DND-41 (cell line): Measurements from ENCODE around the gene NTM.

ENCODE experiments used
- ATAC-seq: fragments of 200-7000 bp; cut with Tn5 transposase; 3 replicates; pipeline ENCODE4 v1.9.1; 2021; ENCODE audit warnings: low read depth; ENCODE audit not compliant: insufficient read depth
- DNase-seq: peaks from one replicate; pipeline ENCODE4 v3.0.0-alpha.2; 2020
- H2AFZ ChIP-seq: 2 replicates; pipeline ENCODE4 v1.6.0; 2012; ENCODE audit warnings: low read depth, low read length
- H3K27ac ChIP-seq: 2 replicates; pipeline ENCODE4 v1.5.1; 2012; ENCODE audit warnings: low read length, inconsistent platforms
- H3K27me3 ChIP-seq: fragments of 200-600 bp; sonication (generic); 2 replicates; pipeline ENCODE4 v1.6.0; 2012; ENCODE audit warnings: low read length, mild to moderate bottlenecking, inconsistent platforms; ENCODE audit not compliant: insufficient read depth, poor library complexity
- H3K36me3 ChIP-seq: 2 replicates; pipeline ENCODE4 v1.5.1; 2012; ENCODE audit warnings: low read length, inconsistent platforms; ENCODE audit not compliant: insufficient read depth
- H3K4me1 ChIP-seq: 2 replicates; pipeline ENCODE4 v1.5.1; 2012; ENCODE audit warnings: mild to moderate bottlenecking, low read length; ENCODE audit not compliant: insufficient read depth
- H3K4me2 ChIP-seq: 2 replicates; pipeline ENCODE4 v1.6.0; 2012; ENCODE audit warnings: mild to moderate bottlenecking, moderate library complexity, low read length, inconsistent platforms; ENCODE audit not compliant: insufficient read depth
- H3K4me3 ChIP-seq, 2 experiments: fragments of 200-600 bp in 1 of 2; shearing (Covaris generic) in 1 of 2; 2 replicates each; pipeline ENCODE4 v1.5.1; 2012 to 2016; ENCODE audit warnings: inconsistent platforms in 2 of 2, low read length in 2 of 2, mild to moderate bottlenecking in 2 of 2, low read depth in 1 of 2, moderate library complexity in 1 of 2
- H3K79me2 ChIP-seq: 2 replicates; pipeline ENCODE4 v1.6.0; 2012; ENCODE audit warnings: low read length, inconsistent platforms; ENCODE audit not compliant: insufficient read depth
- H3K9ac ChIP-seq: 2 replicates; pipeline ENCODE4 v1.6.0; 2012; ENCODE audit warnings: low read depth, mild to moderate bottlenecking, inconsistent platforms, low read length, moderate library complexity
- H3K9me3 ChIP-seq: 2 replicates; pipeline ENCODE4 v1.5.1; 2012; ENCODE audit warnings: low read length, moderate library complexity, mild to moderate bottlenecking, inconsistent platforms; ENCODE audit not compliant: insufficient read depth, severe bottlenecking
- H4K20me1 ChIP-seq: 2 replicates; pipeline ENCODE4 v1.6.0; 2012; ENCODE audit warnings: low read length; ENCODE audit not compliant: insufficient read depth
- EZH2 ChIP-seq: IDR thresholded peaks from 3 replicates; pipeline ENCODE4 v1.6.1; 2012; ENCODE audit warnings: borderline replicate concordance, low read depth, mild to moderate bottlenecking, moderate library complexity, low read length, inconsistent platforms; ENCODE audit not compliant: severe bottlenecking
- TF ChIP-seq, protein P1 (sequence below): IDR thresholded peaks from 2 replicates; pipeline ENCODE4 v1.5.1; 2012; ENCODE audit warnings: borderline replicate concordance, low read length, moderate library complexity, mild to moderate bottlenecking; ENCODE audit not compliant: poor library complexity, severe bottlenecking; ENCODE audit errors: extremely low read depth

Gene NTM

DNA sequence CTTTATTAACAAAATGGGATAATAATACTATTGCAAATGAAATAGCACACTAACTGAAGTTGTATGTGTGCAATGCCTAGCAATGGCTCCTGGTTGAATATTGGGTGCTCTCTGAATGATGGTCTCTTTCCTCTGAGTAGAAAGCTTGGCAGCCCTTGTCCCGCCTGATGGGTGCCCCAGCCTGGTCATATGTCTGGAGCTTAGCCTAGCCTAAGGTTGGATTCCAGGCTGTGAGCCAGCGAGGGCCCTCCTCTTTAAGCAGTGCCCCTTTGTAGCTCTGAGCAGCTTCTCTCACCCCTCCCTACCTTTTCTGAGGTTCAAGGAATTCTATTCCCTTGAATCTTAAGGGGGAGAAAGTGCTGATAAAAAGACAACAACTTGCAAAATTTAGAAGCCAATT lies 499.9 kb downstream of the NTM start:
- TF ChIP-seq, protein P1, sequence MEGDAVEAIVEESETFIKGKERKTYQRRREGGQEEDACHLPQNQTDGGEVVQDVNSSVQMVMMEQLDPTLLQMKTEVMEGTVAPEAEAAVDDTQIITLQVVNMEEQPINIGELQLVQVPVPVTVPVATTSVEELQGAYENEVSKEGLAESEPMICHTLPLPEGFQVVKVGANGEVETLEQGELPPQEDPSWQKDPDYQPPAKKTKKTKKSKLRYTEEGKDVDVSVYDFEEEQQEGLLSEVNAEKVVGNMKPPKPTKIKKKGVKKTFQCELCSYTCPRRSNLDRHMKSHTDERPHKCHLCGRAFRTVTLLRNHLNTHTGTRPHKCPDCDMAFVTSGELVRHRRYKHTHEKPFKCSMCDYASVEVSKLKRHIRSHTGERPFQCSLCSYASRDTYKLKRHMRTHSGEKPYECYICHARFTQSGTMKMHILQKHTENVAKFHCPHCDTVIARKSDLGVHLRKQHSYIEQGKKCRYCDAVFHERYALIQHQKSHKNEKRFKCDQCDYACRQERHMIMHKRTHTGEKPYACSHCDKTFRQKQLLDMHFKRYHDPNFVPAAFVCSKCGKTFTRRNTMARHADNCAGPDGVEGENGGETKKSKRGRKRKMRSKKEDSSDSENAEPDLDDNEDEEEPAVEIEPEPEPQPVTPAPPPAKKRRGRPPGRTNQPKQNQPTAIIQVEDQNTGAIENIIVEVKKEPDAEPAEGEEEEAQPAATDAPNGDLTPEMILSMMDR: no peak
- TF ChIP-seq EZH2: no peak
- no peaks in the 10 kb centered on the region for H3K79me2 ChIP-seq
- no peak for ATAC-seq

DNA sequence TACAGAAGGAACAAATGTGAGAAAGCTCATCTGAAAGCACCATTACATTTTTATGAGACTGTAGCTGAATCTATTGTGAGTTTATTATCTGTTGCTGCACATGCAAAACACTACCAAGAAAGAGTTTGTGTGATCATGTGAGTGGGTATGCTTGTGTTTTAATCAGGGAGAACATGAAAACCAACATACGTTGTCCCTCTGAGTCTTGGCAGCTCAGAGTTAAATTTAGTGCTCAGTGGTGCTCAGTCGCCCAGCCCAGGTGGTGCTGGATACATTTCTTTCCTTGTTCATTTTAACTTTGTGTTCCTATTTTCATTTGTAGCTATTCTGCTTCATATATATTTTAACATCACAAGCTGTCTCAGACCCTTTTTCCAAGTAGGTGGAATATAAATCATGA lies 500.6 kb downstream of the NTM start:
- Histone ChIP-seq H3K9me3 (no peaks in the 10 kb centered on the region), H3K36me3 (no peaks in the 10 kb centered on the region), H3K79me2 (no peaks in the 10 kb centered on the region), H3K4me3 (no peak overlapping the region), H3K4me2 (no peak overlapping the region), H3K27me3 (peaks cover 11% of the 10 kb centered on the region), H4K20me1 (no peaks in the 10 kb centered on the region), H3K4me1 (no peaks in the 10 kb centered on the region), H3K27ac (no peak overlapping the region), H3K9ac (no peak overlapping the region), H2AFZ (no peak overlapping the region)
- TF ChIP-seq, protein P1: no peak
- TF ChIP-seq EZH2: no peak
- no peak for DNase-seq
- ATAC-seq: no peak

More for the DNA sequence above, 499.9 kb downstream of the NTM start:
- Histone ChIP-seq H4K20me1 (no peaks in the 10 kb centered on the region), H2AFZ (no peak overlapping the region), H3K36me3 (no peaks in the 10 kb centered on the region), H3K4me1 (no peaks in the 10 kb centered on the region), H3K4me2 (no peak overlapping the region), H3K4me3 (no peak overlapping the region), H3K9me3 (no peaks in the 10 kb centered on the region), H3K9ac (no peak overlapping the region), H3K27ac (no peak overlapping the region), H3K27me3 (peaks cover 6% of the 10 kb centered on the region)
- DNase-seq: no peak

DNA sequence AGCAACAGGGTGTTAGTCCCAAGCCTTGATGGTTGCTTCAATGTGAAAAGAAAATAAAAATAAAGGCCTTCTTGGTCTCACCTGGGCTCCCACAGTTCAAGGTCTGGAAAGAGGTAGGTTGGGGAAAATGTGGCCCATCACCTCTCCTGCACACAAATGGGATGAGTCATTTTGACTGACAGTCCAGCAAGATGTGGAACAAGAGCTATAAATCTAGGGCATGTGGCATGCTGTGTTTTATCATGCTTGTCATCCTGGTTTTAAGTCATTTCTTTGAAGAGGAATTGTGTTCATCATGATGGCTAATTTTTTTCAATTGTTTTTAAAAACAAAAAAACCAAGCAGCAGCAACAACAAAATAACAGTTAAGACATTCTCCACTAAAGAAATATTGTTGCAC lies 503.7 kb downstream of the NTM start:
- ATAC-seq: no peak
- no peak for DNase-seq

More for the DNA sequence above, 503.7 kb downstream of the NTM start:
- Histone ChIP-seq H3K36me3 (no peaks in the 10 kb centered on the region), H3K27ac (no peak overlapping the region), H2AFZ (no peak overlapping the region), H3K9me3 (no peaks in the 10 kb centered on the region), H3K4me1 (no peaks in the 10 kb centered on the region), H4K20me1 (no peaks in the 10 kb centered on the region), H3K79me2 (no peaks in the 10 kb centered on the region), H3K4me2 (no peak overlapping the region), H3K4me3 (no peak overlapping the region), H3K27me3 (peaks cover 11% of the 10 kb centered on the region), H3K9ac (no peak overlapping the region)
- TF ChIP-seq, protein P1: no peak
- TF ChIP-seq EZH2: no peak
